Erythroblast (primary cell): ENCODE data around the gene KIF20B.

Experiments used
- GATA1 ChIP-seq: IDR thresholded peaks from 2 replicates; pipeline ENCODE4 v1.6.1; 2011; ENCODE audit warnings: low read depth, mild to moderate bottlenecking, control low read depth, low read length, moderate library complexity
- POLR2A ChIP-seq: IDR thresholded peaks from 2 replicates; pipeline ENCODE4 v1.6.1; 2011; ENCODE audit warnings: mild to moderate bottlenecking, low read length

GRCh38 chr10:89700923-89701241, 508 bp upstream of the KIF20B start:
- no peak for TF ChIP-seq POLR2A
- no peak for TF ChIP-seq GATA1
